SK-N-MC (cell line): ENCODE measurements around the gene PACSIN2.

ENCODE experiments used
- EZH2 ChIP-seq: fragments of 200-600 bp; sonication (generic); IDR thresholded peaks from one replicate; pipeline ENCODE4 v1.6.1; 2017; ENCODE audit warnings: antibody characterized with exemption
- POLR2AphosphoS5 ChIP-seq: IDR thresholded peaks from 2 replicates; pipeline ENCODE4 v1.6.1; 2012; ENCODE audit warnings: mild to moderate bottlenecking, low read depth, low read length, borderline replicate concordance

DNA sequence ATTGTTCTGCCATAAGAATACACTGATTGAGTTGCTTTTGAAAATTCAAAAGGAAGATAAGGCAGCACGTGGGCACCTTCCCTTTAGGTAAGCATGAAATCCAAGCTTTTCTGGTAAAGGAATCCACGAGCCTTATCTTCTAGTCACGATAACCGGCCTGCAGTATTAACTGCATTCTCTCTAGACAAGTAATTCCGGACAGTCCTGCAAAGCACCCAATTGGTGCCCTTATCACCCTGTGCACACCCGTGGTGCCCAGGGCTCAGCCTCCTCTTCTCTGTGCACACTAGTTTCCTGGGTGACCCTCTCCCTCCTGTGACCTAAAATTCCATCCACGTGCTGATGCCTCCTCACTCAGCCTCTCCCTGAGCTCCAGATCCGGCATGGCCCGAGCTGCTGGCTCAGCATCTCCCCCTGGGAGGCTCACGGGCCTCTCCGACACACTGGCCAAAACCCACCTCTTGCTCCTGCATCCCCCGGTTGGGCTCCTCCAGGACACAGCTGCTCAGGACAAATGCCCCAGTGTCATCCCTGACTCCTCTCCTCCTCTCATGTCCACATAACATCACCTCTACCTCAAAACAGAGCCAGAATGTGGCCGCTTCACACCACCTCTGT lies 63.7 kb downstream of the PACSIN2 start:
- TF ChIP-seq EZH2 (no peak), POLR2AphosphoS5 (no peak)
